ENCODE measurements around the gene PLEK.

The PLEK gene

GRCh38 chr2:68357605-68358337, 7.3 kb upstream of the PLEK start:
- Histone ChIP-seq H3K9me3 (no peaks in the 10 kb centered on the region), H3K4me1 (no peaks in the 10 kb centered on the region), H3K36me3 (no peaks in the 10 kb centered on the region), H3K4me3 (no peak overlapping the region), H3K27me3 (no peaks in the 10 kb centered on the region), H3K27ac (no peak overlapping the region)
- intact Hi-C loops (cut with DNase I; ENCODE audit: low total_unique reads), result no loop called here
- peak in 1 of 2 experiments; percentile 5 for TF ChIP-seq CTCF (IDR thresholded peaks at IDR 0.05)
- peak in 1 of 2 donors; percentile 37 for DNase-seq

GRCh38 chr2:68359889-68360288, 5.2 kb upstream of the PLEK start:
- intact Hi-C loops (cut with DNase I; ENCODE audit: low total_unique reads), result loop anchor here (5.0 kb wide), 1 partner anchor 82 kb away; no protein-coding TSS in a partner anchor
- H3K27ac ChIP-seq, result no peak overlapping the region
- no peak for DNase-seq

GRCh38 chr2:68362069-68362468, 3.0 kb upstream of the PLEK start:
- peak overlapping the region in 1 of 2 donors; percentile 31 for H3K4me3 ChIP-seq
- no peak overlapping the region for H3K27ac ChIP-seq
- peak; percentile 67 to 77 for DNase-seq
- no peaks in the 10 kb centered on the region for H3K4me1 ChIP-seq
- H3K36me3 ChIP-seq, result no peaks in the 10 kb centered on the region
- intact Hi-C loops (cut with DNase I; ENCODE audit: low total_unique reads), result loop anchor here (5.0 kb wide), 1 partner anchor 80 kb away; no protein-coding TSS in a partner anchor
- no peaks in the 10 kb centered on the region for H3K27me3 ChIP-seq
- no peaks in the 10 kb centered on the region for H3K9me3 ChIP-seq
- TF ChIP-seq CTCF (IDR thresholded peaks at IDR 0.05), result peak; percentile 70 to 80

More at GRCh38 chr2:68359889-68360288, 5.2 kb upstream of the PLEK start:
- TF ChIP-seq CTCF (IDR thresholded peaks at IDR 0.05), result no peak
- no peaks in the 10 kb centered on the region for H3K4me1 ChIP-seq
- H3K4me3 ChIP-seq, result no peak overlapping the region
- no peaks in the 10 kb centered on the region for H3K27me3 ChIP-seq
- H3K36me3 ChIP-seq, result no peaks in the 10 kb centered on the region
- no peaks in the 10 kb centered on the region for H3K9me3 ChIP-seq

GRCh38 chr2:68362749-68363148, 2.3 kb upstream of the PLEK start:
- Histone ChIP-seq H3K9me3 (no peaks in the 10 kb centered on the region), H3K27ac (no peak overlapping the region), H3K36me3 (no peaks in the 10 kb centered on the region), H3K4me3 (no peak overlapping the region), H3K4me1 (no peaks in the 10 kb centered on the region), H3K27me3 (no peaks in the 10 kb centered on the region)
- intact Hi-C loops (cut with DNase I; ENCODE audit: low total_unique reads), result loop anchor here (5.0 kb wide), 1 partner anchor 80 kb away; no protein-coding TSS in a partner anchor
- no peak for TF ChIP-seq CTCF (IDR thresholded peaks at IDR 0.05)
- DNase-seq, result no peak

GRCh38 chr2:68363721-68364120, 1.4 kb upstream of the PLEK start:
- intact Hi-C loops (cut with DNase I; ENCODE audit: low total_unique reads), result loop anchor here (5.0 kb wide), 1 partner anchor 79 kb away; no protein-coding TSS in a partner anchor
- DNase-seq, result no peak
- no peaks in the 10 kb centered on the region for H3K4me1 ChIP-seq
- H3K4me3 ChIP-seq, result no peak overlapping the region
- no peaks in the 10 kb centered on the region for H3K9me3 ChIP-seq
- H3K36me3 ChIP-seq, result no peaks in the 10 kb centered on the region
- H3K27me3 ChIP-seq, result no peaks in the 10 kb centered on the region
- TF ChIP-seq CTCF (IDR thresholded peaks at IDR 0.05), result no peak
- H3K27ac ChIP-seq, result no peak overlapping the region
